GM23248 (cell line): Measurements from ENCODE around the gene REPS1. TPM values are rescaled to one million over a fixed set of nuclear protein-coding genes. Genes with fewer than 3 reads are reported as not detected.
A peak's percentile ranks its signal among the peaks of the same experiment; 100 is the strongest.

ENCODE experiments used
- DNase-seq: peaks from one replicate; pipeline ENCODE4 v3.0.0-alpha.2; 2015
- H2AFZ ChIP-seq: fragments of 200-600 bp; sonication (generic); 2 replicates; pipeline ENCODE4 v1.6.1; 2016; ENCODE audit warnings: antibody characterized with exemption
- H3F3A ChIP-seq: fragments of 200-600 bp; sonication (generic); 2 replicates; pipeline ENCODE4 v1.6.1; 2016; ENCODE audit warnings: mild to moderate bottlenecking, antibody characterized with exemption, mixed run types; ENCODE audit not compliant: insufficient read depth
- H3K27ac ChIP-seq: fragments of 200-600 bp; sonication (generic); 2 replicates; pipeline ENCODE4 v1.5.1; 2016; ENCODE audit warnings: mild to moderate bottlenecking
- H3K27me3 ChIP-seq: fragments of 200-600 bp; sonication (generic); replicated peaks from 2 replicates; pipeline ENCODE4 v1.6.1; 2016; ENCODE audit warnings: mild to moderate bottlenecking; ENCODE audit not compliant: insufficient read depth
- H3K36me3 ChIP-seq: fragments of 200-600 bp; sonication (generic); 2 replicates; pipeline ENCODE4 v1.6.1; 2016; ENCODE audit warnings: low read depth, mild to moderate bottlenecking
- H3K4me1 ChIP-seq: fragments of 200-600 bp; sonication (generic); 2 replicates; pipeline ENCODE4 v1.6.1; 2016; ENCODE audit warnings: mild to moderate bottlenecking; ENCODE audit not compliant: insufficient read depth
- H3K4me2 ChIP-seq: fragments of 200-600 bp; sonication (generic); one replicate; pipeline ENCODE4 v1.6.1; 2016; ENCODE audit warnings: mild to moderate bottlenecking; ENCODE audit not compliant: unreplicated experiment
- H3K4me3 ChIP-seq: fragments of 200-600 bp; sonication (generic); 2 replicates; pipeline ENCODE4 v1.5.1; 2016; ENCODE audit warnings: mild to moderate bottlenecking
- H3K79me2 ChIP-seq: fragments of 200-600 bp; sonication (generic); 2 replicates; pipeline ENCODE4 v1.6.1; 2016; ENCODE audit warnings: mild to moderate bottlenecking; ENCODE audit not compliant: insufficient read depth
- H3K9ac ChIP-seq: fragments of 200-600 bp; sonication (generic); 2 replicates; pipeline ENCODE4 v1.6.1; 2016; ENCODE audit warnings: mild to moderate bottlenecking
- H3K9me2 ChIP-seq: fragments of 200-600 bp; sonication (generic); 2 replicates; pipeline ENCODE4 v1.6.1; 2016; ENCODE audit warnings: mixed run types, mild to moderate bottlenecking, moderate library complexity; ENCODE audit not compliant: insufficient read depth
- H3K9me3 ChIP-seq: fragments of 200-600 bp; sonication (generic); one replicate; pipeline ENCODE4 v1.6.1; 2017; ENCODE audit warnings: low read depth
- H4K20me1 ChIP-seq: fragments of 200-600 bp; sonication (generic); 2 replicates; pipeline ENCODE4 v1.6.0; 2016; ENCODE audit not compliant: insufficient read depth
- EZH2 ChIP-seq: fragments of 200-600 bp; sonication (generic); IDR thresholded peaks from 2 replicates; pipeline ENCODE4 v1.6.1; 2018; ENCODE audit warnings: antibody characterized with exemption, mild to moderate bottlenecking; ENCODE audit not compliant: insufficient read depth, poor library complexity, severe bottlenecking
- EZH2phosphoT487 ChIP-seq: fragments of 200-600 bp; sonication (generic); IDR thresholded peaks from 2 replicates; pipeline ENCODE4 v1.6.1; 2018; ENCODE audit warnings: antibody characterized with exemption, moderate library complexity, mild to moderate bottlenecking, low read depth; ENCODE audit not compliant: insufficient read depth
- WGBS, 2 experiments: methylation state at CpG; one replicate each; pipeline ENCODE4 v1.1.6; 2015 to 2017; ENCODE audit warnings: low lambda C conversion rate in 2 of 2, low coverage in 1 of 2; ENCODE audit errors: missing lambda C conversion rate in 2 of 2; 5-methylcytosine and 5-hydroxymethylcytosine counted together
- in situ Hi-C: fragments of 300-500 bp; cut with MboI; formaldehyde crosslinking; loops from 2 replicates; pipeline ENCODE4 v1.15.0; 2020
- polyA plus RNA-seq: library from polyadenylated mRNA; unstranded; fragments of >200 nt; fragmentation: Nextera tagmentation; extraction: Ambion mirVana; gene quantifications from 2 replicates; pipeline ENCODE4 v1.2.1, GENCODE V29; 2016
- total RNA-seq: library from RNA; depleted of rRNA; stranded (reverse); fragments of >200 nt; shearing (Covaris generic); gene quantifications from 2 replicates; pipeline ENCODE4 v1.2.3, GENCODE V29; 2014

The REPS1 gene
- total and polyA plus RNA-seq, 2 experiments from 2014 or later: 13.1 to 21.1 TPM

DNA sequence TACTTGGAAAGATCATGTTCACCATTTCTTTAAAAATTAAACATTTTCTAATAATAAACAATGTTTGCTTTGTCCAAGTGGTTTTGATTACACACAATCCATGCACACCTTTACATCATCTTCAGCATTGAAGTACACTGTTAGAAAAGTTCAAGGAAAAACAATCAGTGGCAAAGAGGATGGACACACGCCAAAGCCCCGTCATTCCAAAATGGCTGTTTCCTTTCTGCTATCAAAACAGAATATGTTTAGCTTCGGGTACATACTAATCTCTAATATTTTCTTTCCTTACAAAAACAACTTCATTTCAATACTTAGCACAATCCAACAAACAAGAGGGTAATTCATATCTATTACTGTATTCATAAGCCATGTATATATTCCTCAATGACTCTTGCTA, 24.5 kb downstream of the REPS1 start:
- no peak overlapping the region for H3K9ac ChIP-seq
- peaks cover 12% of the 10 kb centered on the region; the same call in 1 of the 2 replicates for H4K20me1 ChIP-seq
- H3K4me1 ChIP-seq: no peaks in the 10 kb centered on the region
- no peak for DNase-seq
- no peaks in the 10 kb centered on the region for H3K27me3 ChIP-seq
- no peak overlapping the region for H2AFZ ChIP-seq
- H3K9me3 ChIP-seq: no peaks in the 10 kb centered on the region
- 0 out of 2 replicates have a peak, but pooled peaks cover 5% of the 10 kb centered on the region for H3K9me2 ChIP-seq
- no peaks in the 10 kb centered on the region for H3K36me3 ChIP-seq
- H3F3A ChIP-seq: no peaks in the 10 kb centered on the region
- TF ChIP-seq EZH2: no peak
- no peak for TF ChIP-seq EZH2phosphoT487
- no peak overlapping the region for H3K4me3 ChIP-seq
- WGBS, 2 experiments: 93 to 98% methylated on average over 3 of the region's 3 CpGs
- H3K79me2 ChIP-seq: peaks cover 99% of the 10 kb centered on the region
- H3K4me2 ChIP-seq: no peak overlapping the region
- H3K27ac ChIP-seq: no peak overlapping the region
- in situ Hi-C loops: no loop called here

DNA sequence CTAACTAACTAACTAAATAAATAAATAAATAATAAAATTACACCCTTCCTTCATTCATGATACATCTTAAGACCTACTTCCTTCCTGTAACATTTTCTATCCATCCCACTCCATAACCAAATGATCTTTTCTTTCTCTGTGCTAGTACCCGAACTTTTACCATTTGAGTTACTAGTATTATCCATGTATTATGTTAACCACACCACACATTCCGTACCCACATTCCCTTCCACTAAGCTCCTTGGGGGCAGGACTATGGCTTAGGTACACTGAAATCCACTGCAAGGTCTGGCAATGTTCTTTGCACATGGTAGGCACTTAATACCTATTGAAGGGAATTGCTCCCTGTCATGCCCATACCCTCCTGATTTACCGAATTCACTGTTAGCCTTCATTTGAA, 24.9 kb downstream of the REPS1 start:
- DNase-seq: no peak
- peaks cover 2% of the 10 kb centered on the region; the same call in 1 of the 2 replicates for H3K4me1 ChIP-seq
- WGBS, 2 experiments: 94 to 100% methylated on average over 3 of the region's 3 CpGs
- no peak overlapping the region for H2AFZ ChIP-seq
- no peaks in the 10 kb centered on the region for H3K27me3 ChIP-seq
- no peaks in the 10 kb centered on the region for H3K36me3 ChIP-seq
- in situ Hi-C loops: no loop called here
- H3K9me2 ChIP-seq: 0 out of 2 replicates have a peak, but pooled peaks cover 5% of the 10 kb centered on the region
- H4K20me1 ChIP-seq: peaks cover 12% of the 10 kb centered on the region; the same call in 1 of the 2 replicates
- H3K4me2 ChIP-seq: no peak overlapping the region
- peaks cover 99% of the 10 kb centered on the region for H3K79me2 ChIP-seq
- no peaks in the 10 kb centered on the region for H3K9me3 ChIP-seq
- H3K27ac ChIP-seq: no peak overlapping the region
- H3F3A ChIP-seq: no peaks in the 10 kb centered on the region
- TF ChIP-seq EZH2phosphoT487: no peak
- TF ChIP-seq EZH2: no peak
- no peak overlapping the region for H3K4me3 ChIP-seq
- no peak overlapping the region for H3K9ac ChIP-seq

DNA sequence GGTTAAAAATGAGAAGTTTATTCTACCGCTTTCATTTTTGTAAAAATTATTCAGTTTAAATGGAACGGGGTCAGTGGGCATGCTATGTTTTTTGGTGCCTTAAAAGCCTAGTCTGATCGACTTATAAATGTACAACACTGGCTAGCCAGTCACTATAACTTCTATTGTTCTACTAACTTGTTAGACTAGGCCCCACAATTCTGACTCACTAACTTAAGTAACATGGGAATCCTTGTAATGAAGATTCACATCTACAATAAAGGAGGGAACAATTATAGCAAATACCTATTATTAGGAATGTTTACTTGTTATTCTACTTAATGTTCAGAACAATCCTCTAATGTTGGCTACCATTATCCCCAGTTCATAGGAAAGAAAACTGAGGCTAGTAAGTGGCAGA, 28.5 kb downstream of the REPS1 start:
- Histone ChIP-seq H3F3A (0 out of 2 replicates have a peak, but pooled peaks cover 6% of the 10 kb centered on the region), H3K9ac (no peak overlapping the region), H3K9me2 (no peaks in the 10 kb centered on the region), H3K4me3 (no peak overlapping the region), H2AFZ (no peak overlapping the region), H3K4me1 (peaks cover 15% of the 10 kb centered on the region), H3K79me2 (peaks cover 98% of the 10 kb centered on the region), H3K27ac (no peak overlapping the region), H3K9me3 (no peaks in the 10 kb centered on the region), H3K36me3 (no peaks in the 10 kb centered on the region), H4K20me1 (0 out of 2 replicates have a peak, but pooled peaks cover 6% of the 10 kb centered on the region), H3K27me3 (no peaks in the 10 kb centered on the region), H3K4me2 (no peak overlapping the region)
- no peak for TF ChIP-seq EZH2
- no peak for TF ChIP-seq EZH2phosphoT487
- in situ Hi-C loops: no loop called here
- 98 to 99% methylated on average over 3 of the region's 3 CpGs for WGBS, 2 experiments
- DNase-seq: peak; percentile 42

DNA sequence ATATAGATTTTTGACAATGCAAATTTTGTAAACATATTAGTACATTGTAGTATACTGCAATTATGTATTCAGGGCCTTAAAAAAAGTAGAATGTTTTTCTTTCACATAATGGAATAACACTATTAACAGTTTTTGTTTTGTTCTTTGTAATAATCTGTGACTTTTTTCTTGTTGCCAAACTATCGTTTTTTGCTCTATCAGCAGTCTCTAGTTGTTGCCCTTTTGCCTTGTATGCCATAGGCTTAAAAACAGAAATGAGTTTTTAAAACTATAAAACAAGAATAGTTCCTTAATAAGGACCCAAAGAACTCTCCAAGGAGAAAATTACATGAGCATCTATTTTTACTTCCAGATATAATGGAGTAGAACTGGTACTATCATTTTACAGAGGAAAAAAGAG, 29.5 kb downstream of the REPS1 start:
- H3K27ac ChIP-seq: no peak overlapping the region
- TF ChIP-seq EZH2 (no peak), EZH2phosphoT487 (no peak)
- no peak overlapping the region for H3K4me3 ChIP-seq
- no peak for DNase-seq
- WGBS, 2 experiments: 24 to 25% methylated on average over 1 of the region's 1 CpG
- H3K79me2 ChIP-seq: peaks cover 98% of the 10 kb centered on the region
- H3F3A ChIP-seq: 0 out of 2 replicates have a peak, but pooled peaks cover 6% of the 10 kb centered on the region
- in situ Hi-C loops: no loop called here
- H3K9me3 ChIP-seq: no peaks in the 10 kb centered on the region
- H4K20me1 ChIP-seq: 0 out of 2 replicates have a peak, but pooled peaks cover 9% of the 10 kb centered on the region
- H3K36me3 ChIP-seq: no peaks in the 10 kb centered on the region
- no peak overlapping the region for H3K4me2 ChIP-seq
- H3K9ac ChIP-seq: no peak overlapping the region
- H2AFZ ChIP-seq: no peak overlapping the region
- H3K4me1 ChIP-seq: peaks cover 17% of the 10 kb centered on the region
- H3K27me3 ChIP-seq: no peaks in the 10 kb centered on the region
- no peaks in the 10 kb centered on the region for H3K9me2 ChIP-seq
